A673 (cell line): Measurements from ENCODE around the gene TFAP2A. TPM values are rescaled to one million over a fixed set of nuclear protein-coding genes. Genes with fewer than 3 reads are reported as not detected.

Experiments used
- BruUV-seq: library from RNA; stranded (reverse); fragments of 400-500 nt; replicated peaks from 2 replicates; lab custom pipeline; 2021; lab: Mats Ljungman, UMichigan
- CTCF ChIA-PET: fragments of 300-600 bp; sonication (Branson Sonifier 250); formaldehyde crosslinking; loops from one replicate; lab custom pipeline; 2022; ENCODE audit warnings: antibody characterized with exemption; lab: Charles Lee
- POLR2A ChIA-PET: fragments of 300-600 bp; sonication (Branson Sonifier 250); formaldehyde crosslinking; loops from one replicate; lab custom pipeline; 2022; ENCODE audit warnings: antibody characterized with exemption; ENCODE audit not compliant: low non-redundant PET; lab: Charles Lee
- DNase-seq: peaks from one replicate; pipeline ENCODE4 v3.0.0-alpha.2; 2015; ENCODE audit warnings: low spot score
- H3K27ac ChIP-seq: fragments of 200-600 bp; sonication (generic); 2 replicates; pipeline ENCODE4 v1.5.1; 2016; ENCODE audit warnings: mixed run types, low read depth, mild to moderate bottlenecking, mixed read lengths, antibody characterized with exemption, low read length; ENCODE audit not compliant: poor library complexity, severe bottlenecking
- H3K27me3 ChIP-seq: fragments of 200-600 bp; sonication (generic); replicated peaks from 2 replicates; pipeline ENCODE4 v1.6.1; 2017; ENCODE audit warnings: mixed run types, low read depth, mild to moderate bottlenecking, mixed read lengths, antibody characterized with exemption, low read length; ENCODE audit not compliant: insufficient read depth, poor library complexity
- H3K36me3 ChIP-seq: fragments of 200-600 bp; sonication (generic); 2 replicates; pipeline ENCODE4 v1.6.1; 2016; ENCODE audit warnings: mixed run types, mild to moderate bottlenecking, mixed read lengths, antibody characterized with exemption, low read length; ENCODE audit not compliant: insufficient read depth, poor library complexity, severe bottlenecking
- H3K4me1 ChIP-seq: fragments of 200-600 bp; sonication (generic); 2 replicates; pipeline ENCODE4 v1.6.1; 2017; ENCODE audit warnings: mixed run types, mild to moderate bottlenecking, mixed read lengths, antibody characterized with exemption, low read length; ENCODE audit not compliant: insufficient read depth, poor library complexity, severe bottlenecking
- H3K4me3 ChIP-seq: fragments of 200-600 bp; sonication (generic); 2 replicates; pipeline ENCODE4 v1.5.1; 2016; ENCODE audit warnings: low read depth, mixed run types, mild to moderate bottlenecking, mixed read lengths, low read length; ENCODE audit not compliant: poor library complexity, severe bottlenecking
- H3K9me3 ChIP-seq: fragments of 200-600 bp; sonication (generic); 2 replicates; pipeline ENCODE4 v1.6.1; 2016; ENCODE audit warnings: mixed run types, low read depth, mild to moderate bottlenecking, mixed read lengths, antibody characterized with exemption, low read length; ENCODE audit not compliant: poor library complexity, severe bottlenecking
- EZH2 ChIP-seq: fragments of 200-600 bp; sonication (generic); IDR thresholded peaks from 2 replicates; pipeline ENCODE4 v1.6.1; 2017; ENCODE audit warnings: borderline replicate concordance, low read depth, mild to moderate bottlenecking, mixed read lengths, antibody characterized with exemption, low read length; ENCODE audit not compliant: poor library complexity, severe bottlenecking
- intact Hi-C: fragments of 100-400 bp; cut with micrococcal nuclease; formaldehyde crosslinking; loops from one replicate; pipeline ENCODE4 v1.10.0; 2022; ENCODE audit not compliant: unreplicated experiment
- total RNA-seq: library from RNA; stranded (reverse); gene quantifications from 2 replicates; pipeline ENCODE4 v1.2.3, GENCODE V29; 2021
- TF ChIP-seq, protein P1 (sequence below): fragments of 300-800, 200-600 bp; sonication (generic); conservative IDR thresholded peaks from 2 replicates; pipeline ENCODE4 v1.5.1; 2017; ENCODE audit warnings: low read depth, mild to moderate bottlenecking, antibody characterized with exemption, low read length, moderate library complexity, mixed read lengths

TFAP2A gene
- total RNA-seq, 1 experiment from 2014 or later, result 19.3 TPM

DNA sequence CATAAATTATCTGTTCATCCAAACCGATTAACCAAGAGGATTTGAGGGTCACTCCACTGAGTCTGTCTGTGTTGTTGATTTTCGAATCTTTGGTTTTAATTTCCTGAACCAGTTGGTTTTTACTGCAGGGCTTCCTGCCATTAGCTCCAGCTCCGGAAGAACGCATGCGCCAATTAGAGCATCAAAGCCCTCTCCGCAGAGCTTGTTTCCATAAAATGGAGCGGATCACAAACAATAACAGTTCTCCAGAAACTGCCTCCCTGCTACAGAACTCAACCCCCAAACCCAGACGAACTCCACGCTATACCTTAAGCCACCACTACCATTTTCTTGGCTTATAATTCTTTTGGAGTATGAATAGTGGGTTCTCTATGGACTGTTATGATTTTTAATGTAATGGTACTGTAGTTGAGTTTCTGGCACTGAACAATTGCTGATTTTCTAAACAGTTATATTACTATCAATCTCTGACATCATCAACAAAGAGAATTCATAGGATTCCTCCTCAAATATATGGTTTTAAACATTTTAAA is 13.8 kb downstream of the TFAP2A start:
- ChIA-PET POLR2A (interaction anchor here (0.6 kb wide), 1 partner anchor 14 kb away, joined by 9 read pairs; the partner anchor contains the start of gene TFAP2A), CTCF (no interaction called here)
- Histone ChIP-seq H3K9me3 (no peaks in the 10 kb centered on the region), H3K36me3 (peaks cover 7% of the 10 kb centered on the region), H3K4me1 (peaks cover 64% of the 10 kb centered on the region), H3K27me3 (no peaks in the 10 kb centered on the region), H3K4me3 (no peak overlapping the region), H3K27ac (peak overlapping the region; percentile 69)
- TF ChIP-seq EZH2, result no peak
- TF ChIP-seq, protein P1, sequence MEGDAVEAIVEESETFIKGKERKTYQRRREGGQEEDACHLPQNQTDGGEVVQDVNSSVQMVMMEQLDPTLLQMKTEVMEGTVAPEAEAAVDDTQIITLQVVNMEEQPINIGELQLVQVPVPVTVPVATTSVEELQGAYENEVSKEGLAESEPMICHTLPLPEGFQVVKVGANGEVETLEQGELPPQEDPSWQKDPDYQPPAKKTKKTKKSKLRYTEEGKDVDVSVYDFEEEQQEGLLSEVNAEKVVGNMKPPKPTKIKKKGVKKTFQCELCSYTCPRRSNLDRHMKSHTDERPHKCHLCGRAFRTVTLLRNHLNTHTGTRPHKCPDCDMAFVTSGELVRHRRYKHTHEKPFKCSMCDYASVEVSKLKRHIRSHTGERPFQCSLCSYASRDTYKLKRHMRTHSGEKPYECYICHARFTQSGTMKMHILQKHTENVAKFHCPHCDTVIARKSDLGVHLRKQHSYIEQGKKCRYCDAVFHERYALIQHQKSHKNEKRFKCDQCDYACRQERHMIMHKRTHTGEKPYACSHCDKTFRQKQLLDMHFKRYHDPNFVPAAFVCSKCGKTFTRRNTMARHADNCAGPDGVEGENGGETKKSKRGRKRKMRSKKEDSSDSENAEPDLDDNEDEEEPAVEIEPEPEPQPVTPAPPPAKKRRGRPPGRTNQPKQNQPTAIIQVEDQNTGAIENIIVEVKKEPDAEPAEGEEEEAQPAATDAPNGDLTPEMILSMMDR, result no peak
- intact Hi-C loops, result no loop called here
- DNase-seq, result peak; percentile 86
- BruUV-seq, result no TSS peak

DNA sequence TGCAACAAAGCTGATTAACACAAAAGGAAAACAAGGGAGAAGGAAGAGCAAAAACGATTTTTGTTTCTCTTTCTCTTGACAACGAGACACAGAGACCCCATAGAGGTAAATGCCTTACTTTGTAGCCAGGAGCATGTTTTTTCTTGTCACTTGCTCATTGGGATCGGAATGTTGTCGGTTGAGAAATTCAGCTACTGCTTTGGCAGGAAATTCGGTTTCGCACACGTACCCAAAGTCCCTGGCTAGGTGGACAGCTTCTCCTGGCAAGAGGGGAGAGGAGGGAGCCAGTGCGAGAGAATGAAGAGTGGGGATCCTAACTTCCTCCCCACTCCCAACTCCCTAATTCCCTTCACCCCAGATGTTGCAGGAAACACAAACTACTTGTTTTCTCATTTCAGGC is 14.5 kb downstream of the TFAP2A start:
- H3K27me3 ChIP-seq, result no peaks in the 10 kb centered on the region
- no peaks in the 10 kb centered on the region for H3K9me3 ChIP-seq
- DNase-seq, result no peak
- intact Hi-C loops, result no loop called here
- peak overlapping the region; percentile 69 for H3K27ac ChIP-seq
- ChIA-PET CTCF (no interaction called here), POLR2A (interaction anchor here (0.6 to 0.7 kb wide), 2 partner anchors 14 to 57 kb away, joined by 4 to 9 read pairs; partner anchors contain the start of gene TFAP2A)
- BruUV-seq, result no TSS peak
- peaks cover 64% of the 10 kb centered on the region for H3K4me1 ChIP-seq
- no peak for TF ChIP-seq EZH2
- TF ChIP-seq, protein P1, result no peak
- no peak overlapping the region for H3K4me3 ChIP-seq
- H3K36me3 ChIP-seq, result peaks cover 4% of the 10 kb centered on the region

DNA sequence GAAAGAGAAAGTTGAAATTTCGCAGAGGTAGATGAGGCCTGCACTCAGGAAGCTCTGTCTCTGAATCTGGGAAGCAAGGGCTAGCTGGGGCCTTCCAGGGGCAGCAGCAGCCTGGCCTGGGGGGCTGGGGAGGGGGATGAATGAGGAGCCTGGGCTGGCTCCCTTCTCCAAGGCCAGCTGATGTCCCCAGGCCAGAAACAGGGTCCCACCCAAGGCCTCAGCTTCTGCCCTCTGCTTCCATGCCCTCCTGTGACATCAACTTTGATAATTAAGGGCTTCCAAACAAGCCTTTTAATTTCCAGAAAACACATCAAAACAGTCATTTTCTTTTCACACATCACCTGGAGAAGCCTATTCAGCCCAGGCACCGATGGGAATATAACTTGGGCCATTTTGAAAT is 15.4 kb downstream of the TFAP2A start:
- Histone ChIP-seq H3K4me1 (peaks cover 55% of the 10 kb centered on the region), H3K4me3 (no peak overlapping the region), H3K9me3 (no peaks in the 10 kb centered on the region), H3K27me3 (no peaks in the 10 kb centered on the region), H3K27ac (no peak overlapping the region), H3K36me3 (peaks cover 4% of the 10 kb centered on the region)
- BruUV-seq, result no TSS peak
- intact Hi-C loops, result no loop called here
- ChIA-PET POLR2A (no interaction called here), CTCF (no interaction called here)
- no peak for DNase-seq
- TF ChIP-seq EZH2, result no peak
- TF ChIP-seq, protein P1, result no peak
